Stimulated activated CD4-positive, alpha-beta T cell treated with anti-CD3 and anti-CD28 coated beads, TNF-alpha, amount 100 ng/mL, for 24 hours (primary cell): ENCODE measurements around the gene SPATA31A6.
"Not testable (repeated sequence)": the region's sequence is repeated elsewhere in the genome, so short reads cannot be mapped to it uniquely, and the experiment has no call there.

Experiments used
- DNase-seq, 3 experiments: peaks; one replicate each; pipeline ENCODE4 v3.0.0-alpha.2; 2020; ENCODE audit warnings: low read depth in 3 of 3

Gene SPATA31A6

DNA sequence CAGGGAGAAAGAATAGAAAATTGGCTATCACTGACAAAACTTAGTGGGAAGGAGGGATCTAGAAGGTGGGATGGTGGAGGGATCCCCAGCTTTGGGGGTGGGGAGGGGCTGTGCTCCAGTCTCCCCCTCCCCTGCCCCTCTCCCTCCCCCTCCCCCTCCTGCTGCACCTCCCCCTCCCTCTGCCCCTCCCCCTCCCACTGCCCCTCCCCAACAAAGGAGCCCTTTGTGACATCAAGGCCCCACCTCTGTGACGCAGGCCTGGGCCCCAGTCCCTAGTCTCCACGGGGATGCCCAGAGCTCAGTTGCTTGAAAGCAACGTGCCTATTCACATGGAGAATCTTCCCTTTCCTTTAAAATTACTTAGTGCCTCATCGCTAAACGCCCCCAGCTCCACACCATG, at the start of gene SPATA31A6:
TSS of gene SPATA31A6 (plus strand) at position 301 of the 400 bp plus-strand sequence. CDS start at position 330, 29 bp downstream.
- not testable (repeated sequence) for DNase-seq

DNA sequence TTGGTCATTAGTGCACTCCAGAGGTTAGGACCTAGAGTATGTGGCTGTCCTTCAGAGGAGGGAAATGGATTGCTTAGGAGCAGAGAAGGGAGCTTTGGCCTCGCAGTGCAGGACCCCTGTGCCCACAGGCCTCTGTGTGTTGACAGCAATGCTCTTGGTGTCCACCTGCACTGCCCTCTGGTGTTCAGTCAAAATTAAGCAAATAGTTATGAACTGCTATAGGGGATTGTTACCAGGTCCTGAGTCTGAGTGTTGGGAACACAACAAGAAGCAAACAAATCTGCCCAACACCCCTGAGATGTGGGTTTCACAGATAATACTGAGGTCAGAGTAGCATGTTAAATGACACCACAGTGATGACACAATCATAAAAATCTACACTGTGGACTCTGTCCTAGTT, 23.2 kb upstream of the SPATA31A6 start:
- DNase-seq: not testable (repeated sequence)

DNA sequence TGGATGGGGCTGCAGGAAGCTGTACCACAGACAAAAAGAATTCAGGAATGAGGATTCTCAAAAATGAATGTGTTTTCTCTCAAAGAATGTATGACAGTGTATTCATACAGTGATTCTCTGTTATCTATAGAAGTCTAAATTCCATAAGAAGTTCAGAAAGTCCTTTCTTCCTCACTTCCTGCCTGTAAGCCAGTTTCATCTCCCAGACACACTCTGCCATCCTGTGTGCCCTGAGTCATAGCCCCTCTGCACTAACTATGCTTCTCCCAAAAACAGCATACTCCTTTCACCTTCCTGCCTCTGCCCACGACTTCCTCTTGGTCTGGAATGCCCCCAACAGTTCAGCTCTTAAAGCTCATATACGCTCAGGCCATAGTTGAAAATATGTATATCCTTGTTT, 36.4 kb downstream of the SPATA31A6 start:
- not testable (repeated sequence) for DNase-seq

DNA sequence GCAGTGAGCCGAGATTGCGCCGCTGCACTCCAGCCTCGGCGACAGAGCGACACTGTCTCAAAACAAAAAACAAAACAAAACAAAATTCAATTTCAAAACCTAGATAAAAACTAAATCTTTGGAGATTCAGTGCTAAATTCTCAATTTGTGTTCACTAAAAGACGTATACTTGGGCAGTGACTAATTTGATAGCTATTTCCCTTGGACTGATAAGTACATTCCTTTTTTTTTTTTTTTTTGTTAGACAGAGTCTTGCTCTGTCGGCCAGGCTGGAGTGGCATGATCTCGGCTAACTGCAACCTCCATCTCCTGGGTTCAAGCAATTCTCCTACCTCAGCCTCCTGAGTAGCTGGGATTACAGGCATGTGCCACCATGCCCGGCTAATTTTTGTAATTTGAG, 39.8 kb downstream of the SPATA31A6 start:
- DNase-seq: not testable (repeated sequence)

DNA sequence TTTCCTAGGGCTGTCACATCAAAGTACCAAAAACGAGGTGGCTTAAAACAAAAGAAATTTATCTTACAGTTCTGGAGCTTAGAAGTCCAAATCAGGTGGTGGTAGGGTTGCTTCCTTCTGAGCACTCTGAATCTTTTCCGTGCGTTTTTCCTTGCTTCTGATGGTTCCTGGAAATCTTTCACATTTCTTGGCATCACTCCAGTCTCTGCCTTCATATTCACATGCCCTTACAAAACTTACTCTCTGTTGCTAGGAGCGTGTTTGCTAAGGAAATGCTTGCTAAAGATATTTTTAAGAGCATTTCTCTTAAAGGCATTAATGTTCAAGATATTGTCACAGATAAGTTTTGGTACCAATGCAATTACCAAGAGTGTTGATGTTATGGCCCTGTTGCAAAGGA, 49.6 kb downstream of the SPATA31A6 start:
- not testable (repeated sequence) for DNase-seq

DNA sequence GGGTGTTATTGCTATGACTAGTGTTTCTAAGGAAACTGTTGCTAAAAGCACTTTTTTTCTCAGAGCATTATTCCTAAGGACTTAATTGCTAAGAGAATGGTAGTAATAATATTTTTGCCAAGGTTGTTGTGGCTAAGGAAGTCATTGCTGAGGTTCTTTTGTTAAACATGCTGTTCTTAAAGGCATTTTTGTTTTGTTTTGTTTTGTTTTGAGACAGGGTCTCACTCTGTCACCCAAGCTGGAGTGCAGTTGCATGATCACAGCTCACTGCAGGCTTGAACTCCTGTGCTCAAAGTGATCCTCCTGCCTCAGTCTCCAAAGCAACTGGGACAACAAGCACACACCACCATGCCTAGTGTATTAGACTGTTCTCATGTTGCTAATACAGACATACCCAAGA, 51.2 kb downstream of the SPATA31A6 start:
- DNase-seq: not testable (repeated sequence)

DNA sequence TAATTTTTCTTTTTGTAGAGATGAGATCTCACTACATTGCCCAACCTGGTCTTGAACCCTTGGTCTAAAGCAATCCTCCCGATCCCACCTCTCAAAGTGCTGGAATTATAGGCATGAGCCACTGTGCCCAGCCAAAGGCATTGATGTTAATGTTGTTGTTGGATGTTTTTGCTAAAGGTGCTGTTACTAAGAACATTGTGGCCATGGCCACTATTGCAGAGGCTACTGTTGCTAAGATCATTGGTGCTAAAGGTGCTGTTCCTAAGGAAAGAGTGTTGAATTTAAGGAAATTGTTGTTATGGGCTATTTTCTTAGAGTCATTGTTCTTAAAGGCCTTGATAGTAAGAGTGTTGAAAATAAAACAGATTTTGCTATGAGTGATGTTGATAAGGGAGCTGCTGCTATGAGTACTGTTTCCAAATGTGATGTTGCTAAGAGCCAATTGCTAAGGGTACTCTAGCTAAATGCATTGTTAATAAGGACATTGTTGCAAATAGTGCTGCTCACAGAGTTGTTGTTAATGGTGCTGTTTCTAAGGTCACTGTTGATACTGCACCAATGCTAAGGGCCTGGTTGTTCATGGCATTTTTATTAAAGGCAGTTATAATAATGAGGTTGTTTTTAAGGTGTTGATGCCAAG, 52.0 kb downstream of the SPATA31A6 start:
- DNase-seq: not testable (repeated sequence)

DNA sequence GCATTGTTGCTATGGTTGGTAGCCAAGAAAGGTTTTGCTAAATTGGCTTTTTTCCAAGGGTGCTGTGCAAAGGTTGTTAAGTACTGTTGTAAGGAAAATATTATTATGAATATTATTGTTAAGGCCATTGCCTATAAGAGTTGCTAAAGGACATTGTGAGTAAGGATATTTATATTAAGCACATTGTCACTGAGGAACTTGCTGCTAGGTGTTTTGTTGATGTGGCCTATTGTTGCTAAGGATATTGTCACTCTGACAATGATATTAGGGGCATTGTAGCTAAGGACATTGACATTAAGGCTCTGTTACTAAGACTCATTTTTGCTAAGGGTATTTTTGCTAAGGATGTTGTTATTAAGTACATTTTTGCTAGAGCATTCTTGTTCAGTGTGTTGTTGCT, 52.6 kb downstream of the SPATA31A6 start:
- not testable (repeated sequence) for DNase-seq

DNA sequence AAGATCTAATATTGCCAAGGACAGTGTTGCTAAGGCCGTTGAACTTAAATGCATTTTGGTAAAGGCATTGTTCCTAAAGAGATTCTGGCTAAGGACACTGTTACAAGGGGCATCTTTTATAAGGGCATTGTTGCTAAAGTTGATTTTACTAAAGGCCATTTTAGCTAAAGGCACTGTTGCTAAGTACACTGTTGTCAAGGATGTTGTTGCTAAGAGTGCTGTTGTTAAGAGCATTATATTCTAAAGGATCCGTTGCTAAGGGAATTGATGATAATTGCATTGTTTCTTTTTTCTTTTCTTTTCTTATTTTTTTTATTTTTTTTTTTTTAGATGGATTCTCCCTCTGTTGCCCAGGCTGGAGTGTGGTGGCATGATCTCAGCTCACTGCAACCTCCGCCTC, 53.9 kb downstream of the SPATA31A6 start:
- not testable (repeated sequence) for DNase-seq

DNA sequence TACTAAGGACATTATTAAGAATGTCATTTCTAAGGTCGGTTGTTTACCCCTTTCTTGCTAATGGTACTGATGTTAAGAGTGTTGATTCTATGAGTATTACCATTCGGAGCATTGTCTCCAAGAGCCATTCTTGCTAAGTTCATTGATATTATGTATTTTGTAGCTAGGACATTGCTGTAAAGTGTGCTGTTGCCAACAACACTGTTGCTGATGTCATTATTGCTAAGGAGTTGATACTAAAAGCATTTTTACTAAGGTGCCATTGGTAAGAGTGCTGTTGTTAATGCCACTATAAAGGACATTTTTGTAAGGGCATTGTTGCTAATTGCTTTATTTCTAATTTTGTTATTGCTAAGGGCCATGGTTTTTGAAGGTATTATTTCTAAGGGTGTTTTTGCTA, 55.4 kb downstream of the SPATA31A6 start:
- not testable (repeated sequence) for DNase-seq
